OCI-LY7 (cell line): Measurements from ENCODE around the gene LPP. TPM values are rescaled to one million over a fixed set of nuclear protein-coding genes. Genes with fewer than 3 reads are reported as not detected.

Source experiments
- BruUV-seq: library from RNA; stranded (reverse); fragments of 400-500 nt; replicated peaks from 2 replicates; lab custom pipeline; 2021; lab: Mats Ljungman, UMichigan
- CTCF ChIA-PET: fragments of 300-600 bp; sonication (Branson Sonifier 250); formaldehyde crosslinking; loops from one replicate; lab custom pipeline; 2022; ENCODE audit warnings: antibody characterized with exemption; ENCODE audit not compliant: unreplicated experiment; lab: Charles Lee
- POLR2A ChIA-PET: fragments of 300-600 bp; sonication (Branson Sonifier 250); formaldehyde crosslinking; loops from one replicate; lab custom pipeline; 2022; ENCODE audit warnings: antibody characterized with exemption; lab: Charles Lee
- DNase-seq: peaks from one replicate; pipeline ENCODE4 v3.0.0-alpha.2; 2015; ENCODE audit warnings: low spot score
- H2AFZ ChIP-seq: fragments of 200-600 bp; sonication (generic), shearing (Covaris generic); 2 replicates; pipeline ENCODE4 v1.6.1; 2014; ENCODE audit warnings: mild to moderate bottlenecking, antibody characterized with exemption, low read length, moderate library complexity
- H3K27ac ChIP-seq: fragments of 200-600 bp; sonication (generic); 2 replicates; pipeline ENCODE4 v1.5.1; 2014; ENCODE audit warnings: mixed run types, low read depth, mild to moderate bottlenecking, moderate library complexity, low read length, inconsistent platforms; ENCODE audit not compliant: poor library complexity, severe bottlenecking
- H3K36me3 ChIP-seq: fragments of 200-600 bp; sonication (generic); 2 replicates; pipeline ENCODE4 v1.6.1; 2014; ENCODE audit warnings: mild to moderate bottlenecking, antibody characterized with exemption, low read length, moderate library complexity, mixed read lengths; ENCODE audit not compliant: insufficient read depth
- H3K4me1 ChIP-seq: fragments of 200-600 bp; sonication (generic); 2 replicates; pipeline ENCODE4 v1.5.1; 2014; ENCODE audit warnings: mild to moderate bottlenecking, low read length; ENCODE audit not compliant: insufficient read depth, poor library complexity, severe bottlenecking
- H3K4me2 ChIP-seq: fragments of 200-600 bp; sonication (generic); 2 replicates; pipeline ENCODE4 v1.6.1; 2014; ENCODE audit warnings: mild to moderate bottlenecking, low read length
- H3K4me3 ChIP-seq: fragments of 200-600 bp; sonication (generic); 2 replicates; pipeline ENCODE4 v1.5.1; 2014; ENCODE audit warnings: mild to moderate bottlenecking, low read depth, low read length; ENCODE audit not compliant: poor library complexity, severe bottlenecking
- H3K79me2 ChIP-seq: fragments of 200-600 bp; sonication (generic); 2 replicates; pipeline ENCODE4 v1.6.1; 2016; ENCODE audit warnings: low read depth, mild to moderate bottlenecking, low read length, moderate library complexity, mixed read lengths; ENCODE audit not compliant: insufficient read depth
- H3K9me2 ChIP-seq: fragments of 200-600 bp; sonication (generic); 2 replicates; pipeline ENCODE4 v1.6.1; 2016; ENCODE audit warnings: mild to moderate bottlenecking, low read length, mixed read lengths; ENCODE audit not compliant: insufficient read depth
- H3K9me3 ChIP-seq: fragments of 200-600 bp; sonication (generic); 2 replicates; pipeline ENCODE4 v1.6.1; 2014; ENCODE audit warnings: mild to moderate bottlenecking, mixed run types, low read length, mixed read lengths
- H4K20me1 ChIP-seq: fragments of 200-600 bp; sonication (generic); 2 replicates; pipeline ENCODE4 v1.6.1; 2014; ENCODE audit warnings: mild to moderate bottlenecking, antibody characterized with exemption, low read length, moderate library complexity, mixed read lengths; ENCODE audit not compliant: insufficient read depth
- CTCF ChIP-seq: fragments of 200-600 bp; sonication (generic); conservative IDR thresholded peaks from 2 replicates; pipeline ENCODE4 v1.5.1; 2014; ENCODE audit warnings: mild to moderate bottlenecking, antibody characterized with exemption, low read length, moderate library complexity, mixed read lengths
- EZH2phosphoT487 ChIP-seq: fragments of 200-600 bp; sonication (generic); IDR thresholded peaks from 2 replicates; pipeline ENCODE4 v1.6.1; 2018; ENCODE audit warnings: low read depth, borderline replicate concordance, mild to moderate bottlenecking, mixed run types, antibody characterized with exemption, low read length, moderate library complexity, mixed read lengths
- intact Hi-C: fragments of 100-400 bp; cut with micrococcal nuclease; formaldehyde crosslinking; loops from one replicate; pipeline ENCODE4 v1.10.0; 2022; ENCODE audit not compliant: unreplicated experiment
- total RNA-seq, 2 experiments: library from RNA; depleted of rRNA in 1 of 2; stranded (reverse); fragments of >200 nt in 1 of 2; shearing (Covaris generic) in 1 of 2; gene quantifications; 2 replicates each; pipeline ENCODE4 v1.2.3, GENCODE V29; 2014 to 2022

The LPP gene
- total RNA-seq, 2 experiments from 2014 or later, result 10.9 to 119 TPM

GRCh38 chr3:188876370-188876769 is 722.4 kb downstream of the LPP start:
- TF ChIP-seq CTCF, result no peak
- no peak for TF ChIP-seq EZH2phosphoT487
- BruUV-seq, result no TSS peak
- no peak overlapping the region for H3K4me3 ChIP-seq
- ChIA-PET CTCF (no interaction called here), POLR2A (interaction anchor here (0.9 kb wide), 1 partner anchor 12 kb away, joined by 3 read pairs; no protein-coding TSS in a partner anchor)
- H3K36me3 ChIP-seq, result peaks cover 12% of the 10 kb centered on the region; the same call in 1 of the 2 replicates
- H3K27ac ChIP-seq, result no peak overlapping the region
- H3K4me2 ChIP-seq, result no peak overlapping the region
- no peak overlapping the region for H2AFZ ChIP-seq
- no peaks in the 10 kb centered on the region for H3K79me2 ChIP-seq
- no peaks in the 10 kb centered on the region for H3K4me1 ChIP-seq
- no peaks in the 10 kb centered on the region for H4K20me1 ChIP-seq
- DNase-seq, result no peak
- no peaks in the 10 kb centered on the region for H3K9me3 ChIP-seq
- intact Hi-C loops, result no loop called here
- H3K9me2 ChIP-seq, result no peaks in the 10 kb centered on the region

- H3K9me2 ChIP-seq, result no peaks in the 10 kb centered on the region
- no peak overlapping the region for H3K4me3 ChIP-seq
- ChIA-PET CTCF (no interaction called here), POLR2A (no interaction called here)
- H3K36me3 ChIP-seq, result peaks cover 12% of the 10 kb centered on the region; the same call in 1 of the 2 replicates
- BruUV-seq, result no TSS peak
- no peaks in the 10 kb centered on the region for H3K79me2 ChIP-seq
- H2AFZ ChIP-seq, result no peak overlapping the region
- no peaks in the 10 kb centered on the region for H4K20me1 ChIP-seq
- H3K27ac ChIP-seq, result no peak overlapping the region
- no peak for DNase-seq
- no peaks in the 10 kb centered on the region for H3K4me1 ChIP-seq
- no peak overlapping the region for H3K4me2 ChIP-seq
- intact Hi-C loops, result no loop called here
- H3K9me3 ChIP-seq, result no peaks in the 10 kb centered on the region
- TF ChIP-seq CTCF, result no peak
- no peak for TF ChIP-seq EZH2phosphoT487
Observed at GRCh38 chr3:188877381-188877780, 723.4 kb downstream of the LPP start.

- no TSS peak for BruUV-seq
- Histone ChIP-seq H3K4me3 (no peak overlapping the region), H4K20me1 (no peaks in the 10 kb centered on the region), H3K36me3 (peaks cover 12% of the 10 kb centered on the region; the same call in 1 of the 2 replicates), H3K9me3 (no peaks in the 10 kb centered on the region), H3K27ac (no peak overlapping the region), H3K9me2 (no peaks in the 10 kb centered on the region), H3K79me2 (no peaks in the 10 kb centered on the region), H2AFZ (no peak overlapping the region), H3K4me1 (no peaks in the 10 kb centered on the region), H3K4me2 (no peak overlapping the region)
- no peak for DNase-seq
- ChIA-PET CTCF (no interaction called here), POLR2A (no interaction called here)
- TF ChIP-seq CTCF (no peak), EZH2phosphoT487 (no peak)
- intact Hi-C loops, result no loop called here
Observed at GRCh38 chr3:188878076-188878475, 724.1 kb downstream of the LPP start.
